ENCODE results near the gene PPM1B. TPM values are rescaled to one million over a fixed set of nuclear protein-coding genes. Genes with fewer than 3 reads are reported as not detected.
"Not testable (repeated sequence)": the region's sequence is repeated elsewhere in the genome, so short reads cannot be mapped to it uniquely, and the experiment has no call there.

Gene PPM1B
- 54.8 TPM for total RNA-seq
- long read RNA-seq, transcript PPM1B-204 (6 exons, 3,877 nt) = minor isoform, 54 of 159 reads
- long read RNA-seq, transcript PPM1B-201 (6 exons, 2,606 nt) = major isoform, 89 of 159 reads
- long read RNA-seq, partial matches to known transcripts = 4 of 159 reads
- long read RNA-seq, other reads (novel, unspliced or antisense) = 11 of 159 reads

DNA sequence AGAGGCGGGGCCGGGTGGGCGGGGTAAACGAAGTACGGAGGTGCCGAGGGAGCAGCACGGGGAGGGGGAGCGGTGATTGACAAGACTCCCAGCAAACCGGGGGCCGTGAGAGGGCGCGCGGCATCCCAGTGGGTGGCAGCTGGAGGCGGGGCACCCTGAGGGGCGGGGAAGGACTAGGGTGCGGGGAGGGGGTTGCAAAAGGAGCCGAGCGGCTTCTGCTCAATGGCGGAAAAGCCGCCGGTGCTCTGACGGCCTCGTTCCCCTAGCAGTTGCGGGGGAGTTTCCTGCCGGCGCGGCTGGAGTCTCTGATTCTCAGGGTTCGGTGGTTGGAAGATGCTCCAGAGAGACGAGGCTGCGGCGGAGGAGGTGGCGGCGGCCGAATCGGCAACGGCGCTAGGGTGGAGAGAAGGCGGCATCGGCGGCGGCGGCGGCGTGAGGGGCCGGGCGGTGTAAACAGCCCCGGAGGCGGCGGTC, at the start of gene PPM1B:
Gene PPM1B (plus strand): TSS at position 195 of the 474 bp plus-strand sequence. CDS start 32,325 bp downstream, outside the sequence.
- intact Hi-C loops (cut with DNase I) = no loop called here
- DNase-seq (peak; percentile 100), ATAC-seq (ENCODE audit: poor library complexity) (peak; percentile 90)

DNA sequence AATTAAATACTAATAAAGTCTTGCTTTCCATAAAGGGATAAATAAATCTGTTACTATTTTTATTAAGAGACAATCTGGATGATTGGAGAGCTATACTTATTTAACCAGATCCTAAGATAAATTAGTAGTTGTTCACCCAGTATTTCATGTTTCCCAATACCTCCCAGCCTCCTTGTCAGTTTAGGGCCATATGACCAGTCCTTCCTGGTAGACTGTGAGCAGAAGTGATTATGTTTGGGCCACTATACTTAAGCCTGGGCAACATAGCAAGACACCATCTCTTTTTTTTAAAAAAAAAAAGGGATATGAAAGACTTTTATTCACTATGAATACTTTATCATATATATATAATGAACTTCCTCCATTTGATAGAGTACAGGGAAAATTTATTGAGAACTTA, 48.8 kb upstream of the PPM1B start:
- intact Hi-C loops (cut with DNase I) = no loop called here
- DNase-seq = no peak
- no peak for ATAC-seq (ENCODE audit: poor library complexity)

DNA sequence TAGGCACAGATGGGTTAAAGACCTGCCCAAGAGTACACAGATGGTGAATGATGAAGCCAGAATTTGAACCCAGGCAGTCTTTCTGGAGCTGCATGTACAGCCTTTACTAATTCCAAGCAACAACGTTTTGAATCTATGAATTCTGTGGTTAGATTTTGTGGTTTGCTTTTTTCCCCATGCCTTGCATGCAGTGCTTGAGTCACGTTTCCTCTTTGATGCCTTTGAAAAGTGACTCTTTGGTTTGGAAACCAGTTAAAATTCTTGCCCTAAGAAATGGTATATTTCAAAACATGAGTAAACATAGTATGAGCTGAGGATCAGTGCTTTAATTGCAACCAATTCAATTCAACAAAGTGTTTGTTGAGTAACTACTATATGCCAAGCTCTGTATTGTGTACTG, 48.2 kb upstream of the PPM1B start:
- DNase-seq (no peak), ATAC-seq (ENCODE audit: poor library complexity) (no peak)
- intact Hi-C loops (cut with DNase I) = no loop called here

DNA sequence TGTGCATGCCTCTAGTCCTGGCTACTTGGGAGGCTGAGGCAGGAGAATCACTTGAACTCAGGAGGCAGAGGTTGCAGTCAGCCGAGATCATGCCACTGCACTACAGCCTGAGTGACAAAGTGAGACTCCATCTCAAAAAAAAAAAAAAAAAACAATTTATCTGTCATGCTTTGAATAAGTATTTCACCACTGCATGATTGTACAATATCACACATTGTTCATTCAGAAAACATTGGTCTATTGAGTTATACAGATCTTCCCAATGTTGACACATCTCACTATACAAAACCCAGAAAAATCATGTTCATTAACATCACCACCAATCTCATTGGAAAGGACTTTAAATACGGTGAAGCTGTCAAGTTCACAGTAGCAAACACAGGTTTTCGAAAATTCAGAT, 46.8 kb upstream of the PPM1B start:
- intact Hi-C loops (cut with DNase I) = no loop called here
- DNase-seq (no peak), ATAC-seq (ENCODE audit: poor library complexity) (no peak)

DNA sequence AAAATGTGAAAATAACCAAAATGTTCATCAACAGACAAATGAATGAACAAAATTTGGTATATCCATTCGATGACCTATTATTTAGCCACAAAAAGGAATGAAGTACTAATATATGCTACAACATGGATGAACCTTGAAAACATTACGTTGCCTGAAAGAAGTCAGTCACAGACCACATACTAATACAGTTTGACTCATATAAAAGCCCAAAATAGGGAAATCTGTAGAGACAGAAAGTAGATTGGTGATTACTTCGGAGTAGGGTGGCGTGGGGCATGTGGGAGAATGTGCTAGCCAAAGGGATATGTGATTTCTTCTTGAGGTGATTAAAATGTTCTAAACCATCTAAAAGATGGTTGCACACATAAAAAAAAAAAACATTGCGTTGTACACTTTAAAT, 44.2 kb upstream of the PPM1B start:
- DNase-seq (no peak), ATAC-seq (ENCODE audit: poor library complexity) (no peak)
- intact Hi-C loops (cut with DNase I) = no loop called here

DNA sequence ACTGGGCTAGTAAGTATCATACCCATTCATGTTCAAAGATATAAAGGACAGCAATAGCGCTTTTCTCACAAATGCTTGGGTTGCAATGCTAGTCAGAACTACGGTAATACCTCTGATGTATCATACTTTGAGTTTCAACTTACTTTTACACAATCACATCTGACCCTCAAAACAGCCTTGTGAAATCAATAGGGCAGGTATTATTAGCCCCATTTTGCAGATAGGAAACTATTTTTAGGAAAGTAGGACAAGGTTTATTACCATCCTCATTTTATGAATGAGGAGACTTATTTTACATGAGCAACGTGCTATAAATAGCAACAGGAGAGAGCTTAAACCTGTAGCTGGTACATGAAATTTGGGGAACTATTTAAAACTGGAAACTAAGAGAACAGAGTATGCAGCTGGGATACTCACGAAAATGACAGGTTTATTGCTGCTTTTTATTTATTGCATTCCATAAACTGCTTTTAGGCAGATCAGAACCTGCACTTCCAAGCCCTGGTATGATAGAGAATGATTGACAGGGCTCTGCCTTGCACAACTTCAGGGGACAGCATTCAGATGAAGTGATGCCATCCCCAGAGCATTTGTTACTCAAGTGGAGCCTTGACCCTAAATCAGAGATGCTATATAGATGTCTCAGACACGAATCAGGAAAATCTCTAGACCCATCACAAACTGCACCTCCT, 42.4 kb upstream of the PPM1B start:
- ATAC-seq (ENCODE audit: poor library complexity) (no peak), DNase-seq (no peak)
- intact Hi-C loops (cut with DNase I) = no loop called here

DNA sequence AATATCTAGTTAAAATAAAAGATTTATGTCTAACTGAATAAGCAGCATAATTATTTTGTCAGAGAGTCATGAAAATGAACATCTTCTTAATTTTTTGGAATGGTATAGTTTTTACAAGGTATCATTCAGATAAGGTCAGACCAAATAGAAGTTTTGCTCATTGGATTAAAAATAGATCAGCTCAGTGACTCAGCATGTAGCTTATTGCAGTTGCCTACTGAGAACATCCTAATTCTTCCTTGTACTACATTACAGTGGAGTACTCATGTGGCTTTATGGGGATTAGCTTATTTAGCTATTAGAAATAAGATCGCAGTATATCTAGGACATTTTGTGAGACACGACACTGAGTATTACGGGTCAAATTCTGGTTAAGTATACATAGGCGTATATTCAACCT, 38.2 kb upstream of the PPM1B start:
- DNase-seq (no peak), ATAC-seq (ENCODE audit: poor library complexity) (peak; percentile 90)
- intact Hi-C loops (cut with DNase I) = no loop called here

DNA sequence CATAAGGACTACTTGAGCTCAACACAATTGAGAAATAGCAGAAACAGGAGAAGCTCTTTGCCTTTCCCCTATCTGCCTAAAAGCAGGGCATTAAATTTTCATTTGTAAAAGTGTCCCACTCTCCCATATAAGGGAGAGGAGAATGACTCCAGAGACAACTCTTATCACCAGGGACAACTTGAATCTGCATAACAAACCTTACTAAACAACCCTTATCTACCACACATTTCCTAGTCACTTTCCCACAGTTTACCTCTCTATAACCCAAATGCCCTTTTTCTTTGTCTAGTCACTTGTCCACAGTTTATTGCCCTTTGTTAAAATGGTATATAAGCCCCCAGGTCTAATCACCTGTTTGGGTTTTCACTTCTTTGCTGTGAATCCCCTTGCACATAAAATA, 37.5 kb upstream of the PPM1B start:
- ATAC-seq (ENCODE audit: poor library complexity) (no peak), DNase-seq (no peak)
- intact Hi-C loops (cut with DNase I) = no loop called here

DNA sequence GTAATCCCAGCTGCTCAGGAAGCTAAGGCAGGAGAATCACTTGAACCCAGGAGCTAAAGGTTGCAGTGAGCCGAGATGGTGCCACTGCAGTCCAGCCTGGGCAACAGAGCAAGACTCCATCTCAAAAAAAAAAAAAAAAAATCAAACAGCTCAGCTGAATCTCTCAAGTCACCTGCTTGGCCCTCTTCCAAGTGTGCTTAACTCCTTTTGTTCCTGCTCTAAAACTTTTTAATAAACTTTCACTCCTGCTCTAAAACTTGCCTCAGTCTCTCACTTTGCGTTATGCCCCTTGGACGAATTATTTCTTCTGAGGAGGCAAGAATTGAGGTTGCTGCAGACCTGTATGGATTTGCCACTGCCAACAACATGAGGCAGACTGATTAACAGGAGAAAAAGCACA, 35.1 kb upstream of the PPM1B start:
- intact Hi-C loops (cut with DNase I); ATAC-seq (ENCODE audit: poor library complexity): not testable (repeated sequence)

DNA sequence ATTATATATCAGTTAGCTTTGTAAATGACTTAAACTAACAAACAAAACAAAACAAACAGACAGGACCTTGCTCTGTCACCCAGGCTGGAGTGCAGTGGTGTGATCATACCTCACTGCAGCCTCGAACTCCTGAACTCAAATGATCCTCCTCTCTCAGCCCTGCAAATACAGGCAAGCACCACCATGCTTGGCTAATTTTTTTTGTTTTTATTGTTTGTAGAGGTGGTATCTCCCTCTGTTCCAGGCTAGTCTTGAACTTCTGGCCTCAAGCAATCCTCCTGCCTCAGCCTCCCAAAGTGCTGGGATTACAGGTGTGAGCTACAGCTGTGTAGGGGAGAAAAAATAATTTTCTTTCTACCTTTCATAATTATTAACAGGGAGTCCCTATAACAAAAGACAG, 33.8 kb upstream of the PPM1B start:
- DNase-seq (no peak), ATAC-seq (ENCODE audit: poor library complexity) (no peak)
- intact Hi-C loops (cut with DNase I) = no loop called here

More for the DNA sequence above, 35.1 kb upstream of the PPM1B start:
- not testable (repeated sequence) for DNase-seq

DNA sequence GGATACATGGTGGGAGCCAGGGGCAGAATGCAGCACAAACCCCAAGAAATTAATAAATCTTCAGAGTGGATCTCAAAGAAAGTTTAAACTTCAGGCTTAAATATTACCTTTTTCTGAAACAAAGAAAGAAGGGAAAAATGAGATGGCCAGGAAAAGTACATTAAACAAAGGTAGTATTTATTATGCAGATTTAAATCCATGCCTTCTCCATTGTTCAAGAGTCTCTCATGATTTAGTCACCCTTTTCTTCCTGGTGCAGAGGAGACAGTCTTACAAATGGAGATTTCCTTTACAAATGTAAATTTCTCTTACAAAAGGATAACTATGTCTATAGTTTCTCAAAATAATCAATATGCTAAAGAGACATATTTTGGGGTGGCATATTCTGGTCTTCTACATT, 33.4 kb upstream of the PPM1B start:
- DNase-seq = no peak
- ATAC-seq (ENCODE audit: poor library complexity) = no peak
- intact Hi-C loops (cut with DNase I) = no loop called here

DNA sequence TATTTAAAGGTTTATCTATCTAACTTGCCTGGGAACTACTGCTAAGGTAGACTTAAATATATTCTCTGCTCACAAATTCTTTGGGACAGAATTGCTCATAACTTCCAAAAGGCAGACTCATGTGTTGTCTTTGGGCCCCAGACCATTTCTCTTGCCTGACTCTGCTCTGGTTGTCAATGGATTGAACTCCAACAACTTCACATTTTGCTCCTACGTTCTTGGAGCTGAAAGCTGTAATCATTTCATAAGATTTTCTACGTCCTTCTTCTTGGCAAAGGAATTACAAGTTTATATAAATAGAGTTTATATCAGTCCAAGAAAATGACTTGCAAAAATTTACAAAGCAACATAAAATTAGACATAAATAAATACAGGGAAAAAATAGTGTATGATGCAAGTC, 32.9 kb upstream of the PPM1B start:
- ATAC-seq (ENCODE audit: poor library complexity) = no peak
- no peak for DNase-seq
- intact Hi-C loops (cut with DNase I) = no loop called here

DNA sequence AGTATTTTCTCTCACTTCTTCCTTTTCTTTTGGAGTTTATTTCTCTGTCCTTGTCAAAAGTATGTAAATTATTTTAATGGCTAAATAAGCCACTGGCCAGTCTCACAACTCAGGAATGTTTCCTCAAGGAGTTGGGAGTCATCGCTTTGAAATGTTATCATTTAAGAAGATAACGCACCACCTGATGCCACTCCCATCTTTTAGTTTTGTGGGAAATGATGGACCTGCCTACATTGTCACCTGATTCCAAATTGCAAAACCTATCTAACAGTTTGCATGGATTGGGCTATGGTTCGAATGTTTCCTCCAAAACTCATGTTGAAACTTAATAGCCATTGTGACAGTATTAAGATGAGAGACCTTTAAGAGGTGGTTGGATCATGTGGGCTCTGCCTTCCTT, 32.4 kb upstream of the PPM1B start:
- intact Hi-C loops (cut with DNase I) = no loop called here
- DNase-seq (no peak), ATAC-seq (ENCODE audit: poor library complexity) (no peak)

DNA sequence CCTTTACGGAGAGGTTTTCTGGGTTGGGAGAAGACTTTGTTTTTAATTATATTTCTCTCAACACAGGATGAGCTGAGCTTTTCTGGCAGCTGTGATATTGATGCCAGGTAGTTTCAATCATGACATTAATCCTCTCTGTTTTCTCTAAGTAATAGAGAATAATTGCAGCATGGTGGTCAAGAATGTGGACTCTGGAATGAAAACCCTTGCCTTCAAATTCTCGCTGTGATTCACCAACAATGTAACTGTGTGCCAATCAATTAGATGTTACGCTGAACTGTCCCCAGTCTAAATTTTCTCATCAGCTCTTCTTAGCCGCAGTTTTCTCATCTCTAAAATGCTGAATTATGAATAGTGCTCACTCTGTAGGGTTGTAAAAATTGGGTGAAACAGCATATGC, 31.6 kb upstream of the PPM1B start:
- intact Hi-C loops (cut with DNase I) = no loop called here
- no peak for DNase-seq
- ATAC-seq (ENCODE audit: poor library complexity) = no peak

DNA sequence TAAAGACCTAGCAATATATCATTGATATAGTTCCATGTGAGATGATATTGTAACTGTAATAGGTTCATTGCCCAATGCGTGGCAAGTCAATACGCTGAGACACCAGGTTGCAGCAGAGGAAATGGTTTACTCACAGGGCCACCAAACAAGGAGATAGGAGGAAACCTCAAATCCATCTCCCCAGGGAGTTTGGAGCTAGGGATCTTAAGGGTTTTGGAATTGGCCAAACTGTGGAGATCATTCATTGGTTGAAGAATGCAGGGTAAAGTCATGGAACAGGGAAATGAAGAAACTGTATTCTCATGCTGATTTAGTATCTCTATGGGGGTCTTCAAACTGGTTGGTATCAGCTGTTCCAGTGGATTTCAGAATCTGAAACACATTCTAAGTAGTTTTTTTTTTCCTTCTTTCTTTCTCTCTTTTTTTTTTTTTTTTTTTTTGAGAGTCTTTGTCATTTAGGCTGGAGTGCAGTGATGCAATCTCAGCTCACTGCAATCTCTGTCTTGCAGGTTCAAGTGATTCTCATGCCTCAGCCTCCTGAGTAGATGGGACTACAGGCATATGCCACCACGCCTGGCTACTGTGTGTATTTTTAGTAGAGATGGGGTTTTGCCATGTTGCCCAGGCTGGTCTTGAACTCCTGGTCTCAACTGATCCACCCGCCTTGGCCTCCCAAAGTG, 30.7 kb upstream of the PPM1B start:
- DNase-seq = no peak
- ATAC-seq (ENCODE audit: poor library complexity) = no peak
- intact Hi-C loops (cut with DNase I) = no loop called here

DNA sequence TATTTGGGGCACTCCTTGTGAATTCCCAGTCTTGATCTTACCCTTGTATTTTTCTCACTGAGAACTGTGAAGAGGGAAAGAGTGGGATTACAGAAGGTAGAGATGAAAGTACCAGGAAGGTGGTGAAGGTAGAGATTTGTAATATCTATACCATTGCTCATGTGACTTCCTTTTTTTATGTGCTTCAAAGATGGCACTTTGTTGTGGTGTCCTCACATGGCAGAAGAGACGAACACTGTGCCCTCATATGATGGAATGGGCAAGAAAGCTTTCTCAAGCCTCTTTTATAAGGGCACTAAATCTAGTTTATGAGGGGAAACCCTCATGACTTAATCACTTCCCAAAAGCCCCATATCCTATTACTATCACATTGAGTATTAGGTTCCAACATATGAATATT, 28.9 kb upstream of the PPM1B start:
- no peak for DNase-seq
- ATAC-seq (ENCODE audit: poor library complexity) = no peak
- intact Hi-C loops (cut with DNase I) = no loop called here

DNA sequence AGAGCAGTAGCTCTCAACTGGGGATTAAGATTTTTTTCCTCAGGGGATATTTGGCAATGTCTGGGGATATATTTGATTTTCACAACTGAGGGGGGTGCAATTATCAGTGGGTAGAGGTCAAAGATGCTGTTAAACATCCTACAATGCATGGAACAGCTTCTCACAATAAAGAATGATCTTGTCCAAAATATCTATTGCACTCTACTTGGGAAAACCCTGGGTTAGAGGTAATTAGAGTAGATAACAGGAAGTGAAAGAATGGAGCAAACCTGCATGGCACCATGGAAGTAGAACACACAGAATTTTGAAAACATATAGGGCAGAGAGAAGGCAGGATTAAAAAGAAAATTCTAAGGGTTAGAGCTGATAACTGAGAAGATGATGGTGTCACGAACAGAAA, 26.4 kb upstream of the PPM1B start:
- intact Hi-C loops (cut with DNase I) = no loop called here
- ATAC-seq (ENCODE audit: poor library complexity) (no peak), DNase-seq (no peak)

DNA sequence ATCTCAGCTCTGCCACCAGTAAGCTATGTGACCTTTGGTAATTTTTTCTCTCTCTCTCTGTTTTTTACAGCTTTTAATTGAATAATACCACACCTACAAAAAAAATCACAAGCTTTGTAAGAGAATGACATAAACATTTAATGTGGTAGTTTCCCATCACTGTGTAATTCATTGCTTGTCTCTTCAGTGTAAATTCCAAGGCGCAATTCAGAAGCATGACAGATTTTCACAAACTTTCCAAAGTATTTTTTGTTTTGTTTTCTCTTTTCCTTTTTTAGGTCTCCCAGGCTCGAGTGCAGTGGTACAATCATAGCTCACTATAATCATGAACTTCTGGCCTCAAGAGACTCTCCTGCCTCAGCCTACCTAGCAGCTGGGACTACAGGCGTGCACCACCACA, 25.0 kb upstream of the PPM1B start:
- ATAC-seq (ENCODE audit: poor library complexity) (no peak), DNase-seq (no peak)
- intact Hi-C loops (cut with DNase I) = no loop called here

DNA sequence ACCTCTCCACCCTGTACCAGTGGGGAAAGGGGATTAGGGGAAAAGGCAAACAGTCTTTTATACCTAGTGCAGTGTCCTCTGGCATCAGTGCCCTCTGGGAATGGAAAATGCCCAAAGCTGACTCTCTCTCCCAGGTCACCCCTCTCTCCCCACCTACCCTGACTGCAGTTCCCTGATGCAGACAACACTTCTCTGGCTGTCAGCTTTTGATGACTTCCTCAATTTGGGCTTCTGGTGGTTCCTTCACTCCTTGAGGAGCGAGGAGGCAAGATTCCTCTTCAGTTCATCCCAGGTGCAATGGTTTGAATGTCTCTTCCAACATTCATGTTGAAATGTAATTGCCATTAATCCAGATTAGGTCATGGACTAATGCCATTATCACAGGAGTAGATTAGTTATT, 19.7 kb upstream of the PPM1B start:
- ATAC-seq (ENCODE audit: poor library complexity) (no peak), DNase-seq (no peak)
- intact Hi-C loops (cut with DNase I) = no loop called here

DNA sequence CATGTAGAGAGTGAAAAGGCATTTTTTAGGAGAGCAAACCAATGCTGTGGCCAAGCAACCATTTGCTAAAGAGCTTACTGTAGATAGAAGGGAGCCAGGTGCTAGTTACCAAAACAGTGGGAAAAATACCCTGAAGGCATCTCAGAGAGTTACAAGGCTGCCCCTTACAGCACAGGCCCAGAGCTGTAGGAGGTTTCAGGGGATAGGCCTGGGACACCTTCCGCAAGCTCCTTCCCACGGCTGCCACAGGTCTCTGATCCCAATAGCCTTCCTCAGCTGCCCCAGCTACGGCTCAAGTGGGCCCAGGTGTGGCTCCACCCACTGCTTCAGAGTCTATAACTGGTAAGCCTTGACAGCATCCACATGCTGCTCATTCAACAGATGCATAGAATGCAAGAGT, 18.2 kb upstream of the PPM1B start:
- ATAC-seq (ENCODE audit: poor library complexity) (no peak), DNase-seq (no peak)
- intact Hi-C loops (cut with DNase I) = no loop called here

Data from Right ventricle myocardium superior (tissue), 1 donor.